GM12892 (cell line): Measurements from ENCODE around the gene PLXNB2.

Experiments
- POLR2A ChIP-seq: IDR thresholded peaks from 2 replicates; pipeline ENCODE4 v1.6.1; 2011; ENCODE audit warnings: low read depth, low read length, control low read depth
- POLR2AphosphoS5 ChIP-seq: IDR thresholded peaks from 2 replicates; pipeline ENCODE4 v1.6.1; 2011; ENCODE audit warnings: low read depth, low read length, control low read depth
- TAF1 ChIP-seq: IDR thresholded peaks from 2 replicates; pipeline ENCODE4 v1.6.1; 2011; ENCODE audit warnings: low read depth, mild to moderate bottlenecking, control low read depth, low read length, borderline replicate concordance

- TF ChIP-seq POLR2A = no peak
- no peak for TF ChIP-seq TAF1
- TF ChIP-seq POLR2AphosphoS5 = no peak
These were observed 49.8 kb upstream of the PLXNB2 start for GRCh38 chr22:50357222-50357621.
